ENCODE data around the gene AK1. TPM values are rescaled to one million over a fixed set of nuclear protein-coding genes. Genes with fewer than 3 reads are reported as not detected.

AK1 gene
- total RNA-seq, 2 donors from 2014 or later, result 263 to 398 TPM

GRCh38 chr9:127899128-127899943 lies 21.9 kb upstream of the AK1 start, which contains the start of gene ST6GALNAC6:
Gene ST6GALNAC6, minus strand, starts transcription at chr9:127899603. Its CDS starts 1,622 bp downstream, at chr9:127897981.
- Histone ChIP-seq H3K9me3 (no peaks in the 10 kb centered on the region), H3K4me3 (peak within 1 kb of the TSS; percentile 95 to 99), H3K27ac (peak within 1 kb of the TSS; percentile 95 to 96), H3K27me3 (no peaks in the 10 kb centered on the region), H3K36me3 (peaks cover 20% of the 10 kb centered on the region), H3K4me1 (peaks cover 0 to 50% of the 10 kb centered on the region in 2 donors)
- TF ChIP-seq CTCF (IDR thresholded peaks at IDR 0.05), result peak in 1 of 2 donors; percentile 14
- DNase-seq (ENCODE audit: low spot score), result no peak

GRCh38 chr9:127898433-127899127 lies 21.1 kb upstream of the AK1 start:
- no peak for TF ChIP-seq CTCF (IDR thresholded peaks at IDR 0.05)
- H3K9me3 ChIP-seq, result peaks cover 0 to under 1% of the 10 kb centered on the region in 2 donors
- no peaks in the 10 kb centered on the region for H3K27me3 ChIP-seq
- peak overlapping the region; percentile 95 to 96 for H3K27ac ChIP-seq
- peaks cover 28% of the 10 kb centered on the region for H3K36me3 ChIP-seq
- DNase-seq (ENCODE audit: low spot score), result peak; percentile 80
- H3K4me3 ChIP-seq, result peak overlapping the region; percentile 95 to 99
- peaks cover 0 to 43% of the 10 kb centered on the region in 2 donors for H3K4me1 ChIP-seq

- Histone ChIP-seq H3K9me3 (peaks cover 0 to 10% of the 10 kb centered on the region in 2 donors), H3K27me3 (no peaks in the 10 kb centered on the region), H3K27ac (peak overlapping the region; percentile 95 to 96), H3K36me3 (peaks cover 41% of the 10 kb centered on the region), H3K4me3 (peak overlapping the region; percentile 18 to 95), H3K4me1 (peaks cover 0 to 37% of the 10 kb centered on the region in 2 donors)
- TF ChIP-seq CTCF (IDR thresholded peaks at IDR 0.05), result peak in 1 of 2 donors; percentile 13
- peak; percentile 91 for DNase-seq (ENCODE audit: low spot score)
Observed at GRCh38 chr9:127897193-127897692, 19.8 kb upstream of the AK1 start.

- DNase-seq (ENCODE audit: low spot score), result no peak
- peaks cover 0 to 37% of the 10 kb centered on the region in 2 donors for H3K4me1 ChIP-seq
- TF ChIP-seq CTCF (IDR thresholded peaks at IDR 0.05), result no peak
- H3K27ac ChIP-seq, result peak overlapping the region; percentile 95 to 96
- H3K4me3 ChIP-seq, result peak overlapping the region; percentile 15 to 95
- peaks cover 44% of the 10 kb centered on the region for H3K36me3 ChIP-seq
- H3K27me3 ChIP-seq, result no peaks in the 10 kb centered on the region
- peaks cover 0 to 10% of the 10 kb centered on the region in 2 donors for H3K9me3 ChIP-seq
Observed at GRCh38 chr9:127896395-127897192, 19.1 kb upstream of the AK1 start.

DNA sequence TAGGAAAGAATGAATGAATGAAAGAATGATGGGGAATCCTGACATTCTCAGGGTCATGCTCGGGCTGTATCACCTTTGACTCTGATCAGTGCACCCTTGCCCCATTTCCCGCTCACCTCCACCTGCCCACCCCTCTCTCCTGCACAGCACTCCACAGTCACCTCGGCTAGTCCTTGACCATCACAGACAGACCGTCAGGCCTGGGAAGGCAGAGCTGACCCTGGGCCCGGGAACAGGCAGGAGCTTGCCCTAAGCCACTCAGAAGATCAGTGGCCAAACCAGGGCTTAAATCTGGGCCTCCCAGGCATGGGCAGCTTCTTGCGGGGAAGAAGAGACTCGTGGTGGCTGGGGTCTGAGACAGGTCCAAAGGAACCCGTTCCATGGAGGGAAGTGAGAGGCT lies 18.3 kb upstream of the AK1 start:
- Histone ChIP-seq H3K9me3 (peaks cover 0 to 10% of the 10 kb centered on the region in 2 donors), H3K36me3 (peaks cover 48% of the 10 kb centered on the region), H3K27me3 (no peaks in the 10 kb centered on the region), H3K4me1 (peaks cover 0 to 37% of the 10 kb centered on the region in 2 donors), H3K4me3 (no peak overlapping the region), H3K27ac (no peak overlapping the region)
- no peak for DNase-seq (ENCODE audit: low spot score)
- TF ChIP-seq CTCF (IDR thresholded peaks at IDR 0.05), result no peak
